C4-2B (cell line): Measurements from ENCODE around the gene CERK.

Source experiments
- H3K27ac ChIP-seq: fragments of 450-650 bp; 2 replicates; pipeline ENCODE4 v1.5.1; 2017
- ZFX ChIP-seq: fragments of 450-650 bp; IDR thresholded peaks from 2 replicates; pipeline ENCODE4 v1.6.1; 2017
- TF ChIP-seq, protein P1 (sequence below): fragments of 450-650 bp; conservative IDR thresholded peaks from 2 replicates; pipeline ENCODE4 v1.5.1; 2017; ENCODE audit warnings: mild to moderate bottlenecking

CERK gene

GRCh38 chr22:46732513-46732912 lies 5.5 kb downstream of the CERK start:
- H3K27ac ChIP-seq = no peak overlapping the region
- TF ChIP-seq, protein P1, sequence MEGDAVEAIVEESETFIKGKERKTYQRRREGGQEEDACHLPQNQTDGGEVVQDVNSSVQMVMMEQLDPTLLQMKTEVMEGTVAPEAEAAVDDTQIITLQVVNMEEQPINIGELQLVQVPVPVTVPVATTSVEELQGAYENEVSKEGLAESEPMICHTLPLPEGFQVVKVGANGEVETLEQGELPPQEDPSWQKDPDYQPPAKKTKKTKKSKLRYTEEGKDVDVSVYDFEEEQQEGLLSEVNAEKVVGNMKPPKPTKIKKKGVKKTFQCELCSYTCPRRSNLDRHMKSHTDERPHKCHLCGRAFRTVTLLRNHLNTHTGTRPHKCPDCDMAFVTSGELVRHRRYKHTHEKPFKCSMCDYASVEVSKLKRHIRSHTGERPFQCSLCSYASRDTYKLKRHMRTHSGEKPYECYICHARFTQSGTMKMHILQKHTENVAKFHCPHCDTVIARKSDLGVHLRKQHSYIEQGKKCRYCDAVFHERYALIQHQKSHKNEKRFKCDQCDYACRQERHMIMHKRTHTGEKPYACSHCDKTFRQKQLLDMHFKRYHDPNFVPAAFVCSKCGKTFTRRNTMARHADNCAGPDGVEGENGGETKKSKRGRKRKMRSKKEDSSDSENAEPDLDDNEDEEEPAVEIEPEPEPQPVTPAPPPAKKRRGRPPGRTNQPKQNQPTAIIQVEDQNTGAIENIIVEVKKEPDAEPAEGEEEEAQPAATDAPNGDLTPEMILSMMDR = no peak
- TF ChIP-seq ZFX = no peak

GRCh38 chr22:46732041-46732379 lies 6.0 kb downstream of the CERK start:
- H3K27ac ChIP-seq = no peak overlapping the region

DNA sequence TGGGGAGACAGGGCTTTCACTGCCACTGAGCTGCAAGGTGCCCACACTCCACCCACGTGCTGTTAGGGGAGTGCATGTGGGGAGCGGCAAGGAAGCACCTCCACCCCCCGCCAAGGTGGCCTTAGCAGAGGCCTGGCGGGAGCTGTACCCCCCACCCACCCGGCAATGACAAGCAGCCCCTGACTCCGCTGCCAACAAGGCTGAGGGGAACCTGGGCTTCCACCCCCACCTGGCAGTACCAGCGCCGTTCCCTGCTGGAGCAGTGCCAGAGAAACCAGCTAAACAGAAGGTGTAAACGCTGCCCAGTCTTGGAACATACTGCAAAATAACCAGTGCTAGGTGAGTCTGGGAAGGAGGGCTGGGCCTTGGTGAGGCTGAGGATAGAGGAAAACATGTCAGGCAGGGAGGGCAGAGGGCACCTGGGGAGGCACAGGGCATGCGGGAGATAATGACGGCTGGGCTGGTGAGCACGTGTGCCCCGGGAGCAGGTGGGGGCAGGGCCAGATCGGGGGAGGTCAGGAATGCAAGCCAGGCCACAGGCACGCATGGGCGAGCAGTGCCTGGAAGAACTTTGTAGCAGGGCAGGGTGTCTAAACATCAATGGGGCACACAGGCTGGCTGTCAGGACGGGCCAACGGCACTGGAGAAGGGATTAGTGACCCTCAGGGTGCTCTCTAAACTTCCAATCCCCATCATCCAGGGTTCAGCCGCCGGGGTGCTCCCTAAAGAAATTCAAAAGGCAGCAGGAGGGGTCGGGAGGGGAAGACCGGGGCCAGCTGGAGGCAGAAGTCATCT lies 6.6 kb downstream of the CERK start:
- H3K27ac ChIP-seq = no peak overlapping the region
- no peak for TF ChIP-seq ZFX
- TF ChIP-seq, protein P1 = no peak

More at GRCh38 chr22:46732041-46732379, 6.0 kb downstream of the CERK start:
- TF ChIP-seq, protein P1 = no peak
- TF ChIP-seq ZFX = no peak

GRCh38 chr22:46730568-46731245 lies 7.3 kb downstream of the CERK start:
- no peak overlapping the region for H3K27ac ChIP-seq
- TF ChIP-seq, protein P1 = no peak
- TF ChIP-seq ZFX = no peak

DNA sequence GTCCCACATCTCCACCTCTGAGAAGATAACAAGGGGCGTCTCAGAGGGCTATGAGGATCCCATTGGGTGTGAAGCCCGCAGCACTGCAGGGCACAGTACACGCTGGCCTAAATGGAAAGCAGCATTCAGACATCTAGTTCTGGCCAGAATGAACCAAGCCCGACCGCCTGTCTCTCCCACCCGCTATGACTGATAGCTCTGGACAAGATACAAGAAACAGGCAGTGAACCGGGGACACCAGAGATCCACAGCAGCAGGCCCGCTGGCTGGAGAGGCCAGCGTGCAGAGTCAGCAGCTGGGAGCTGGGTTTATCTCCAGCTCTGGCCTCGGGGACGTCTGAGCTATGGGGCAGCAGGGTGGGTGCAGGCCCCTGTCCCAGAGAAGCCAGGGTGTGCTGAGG lies 9.6 kb downstream of the CERK start:
- H3K27ac ChIP-seq = no peak overlapping the region
- TF ChIP-seq, protein P1 = no peak
- TF ChIP-seq ZFX = no peak

DNA sequence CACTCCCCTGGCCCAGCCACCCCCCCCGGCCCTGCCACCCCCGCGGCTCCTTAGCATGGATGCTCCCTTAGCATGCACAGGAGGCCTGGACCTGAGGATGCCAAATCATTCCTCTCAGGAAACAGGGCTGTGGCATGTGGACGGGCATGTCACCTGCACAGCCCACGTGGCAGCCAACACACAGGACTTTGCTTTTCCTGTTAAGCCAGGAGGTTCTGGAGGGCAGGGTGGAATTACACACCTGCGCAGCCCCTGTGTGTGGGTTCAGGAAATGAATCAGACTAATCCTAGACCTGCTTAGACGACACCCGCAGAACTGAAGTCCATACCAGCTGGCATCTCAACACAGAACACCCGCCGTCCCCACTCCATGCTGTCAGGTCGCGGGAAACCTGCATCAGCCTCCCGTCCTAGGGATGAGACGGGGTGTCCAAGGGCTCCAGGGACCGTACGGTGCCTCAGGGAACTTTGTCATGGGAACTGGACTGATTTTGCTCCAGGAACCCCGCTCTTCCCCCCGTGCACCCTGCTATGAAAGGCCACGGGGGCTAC lies 10.2 kb downstream of the CERK start:
- TF ChIP-seq, protein P1 = no peak
- TF ChIP-seq ZFX = no peak
- no peak overlapping the region for H3K27ac ChIP-seq

DNA sequence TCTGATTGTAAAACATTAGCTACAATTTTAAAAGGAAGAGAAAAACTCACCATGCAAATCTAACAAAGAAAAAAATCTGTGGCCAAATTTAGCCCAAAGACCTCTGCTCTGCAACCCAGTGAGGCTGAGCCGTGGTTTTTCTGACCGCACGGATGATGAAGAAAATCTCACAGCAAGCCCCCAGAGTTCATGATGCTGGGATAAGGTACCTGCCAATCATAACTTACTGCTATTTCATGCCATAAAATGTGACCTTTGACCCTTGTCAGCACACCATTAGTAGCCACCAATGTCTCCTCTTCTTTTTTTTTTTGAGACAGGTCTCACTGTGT lies 11.1 kb downstream of the CERK start:
- no peak for TF ChIP-seq ZFX
- TF ChIP-seq, protein P1 = no peak
- no peak overlapping the region for H3K27ac ChIP-seq
